Posterior cingulate gyrus (tissue), 11 donors: ENCODE measurements around the gene GRPEL2.

Source experiments
- DNase-seq, 10 donors: peaks; one replicate each; pipeline versions ENCODE4 v3.0.0 to v3.0.0-alpha.2; 2020 to 2021; ENCODE audit warnings: mixed read lengths in 3 of 10
- intact Hi-C: fragments of 100-400 bp; cut with DNase I; formaldehyde crosslinking; loops from one replicate; pipeline ENCODE4 v1.15.1; 2023

Gene GRPEL2

GRCh38 chr5:149353911-149354310 is 8.6 kb downstream of the GRPEL2 start:
- intact Hi-C loops, result no loop called here
- no peak for DNase-seq

- no peak for DNase-seq
- intact Hi-C loops, result no loop called here
These were observed 10.4 kb downstream of the GRPEL2 start for GRCh38 chr5:149355688-149356087.

- intact Hi-C loops, result no loop called here
- no peak for DNase-seq
These were observed 11.1 kb downstream of the GRPEL2 start for GRCh38 chr5:149356391-149356790.

- DNase-seq, result peak; percentile 91 to 100 (median 98)
- intact Hi-C loops, result no loop called here
These were observed 12.3 kb downstream of the GRPEL2 start, which contains the start of gene PCYOX1L for GRCh38 chr5:149357370-149358293. TSS of gene PCYOX1L (plus strand) at chr5:149358046. CDS start at chr5:149358069, 23 bp downstream.

GRCh38 chr5:149358294-149358651 is 13.0 kb downstream of the GRPEL2 start:
- DNase-seq, result peak in 8 of 10 donors; percentile 36 to 85 (median 48)
- intact Hi-C loops, result no loop called here

GRCh38 chr5:149358868-149359495 is 13.7 kb downstream of the GRPEL2 start:
- peak in 2 of 10 donors; percentile 14 to 23 for DNase-seq
- intact Hi-C loops, result no loop called here

- no peak for DNase-seq
- intact Hi-C loops, result no loop called here
These were observed 15.0 kb downstream of the GRPEL2 start for GRCh38 chr5:149360272-149360671.

GRCh38 chr5:149362541-149362940 is 17.2 kb downstream of the GRPEL2 start:
- no peak for DNase-seq
- intact Hi-C loops, result no loop called here

- intact Hi-C loops, result no loop called here
These were observed 18.1 kb downstream of the GRPEL2 start for GRCh38 chr5:149363358-149363757.

GRCh38 chr5:149363936-149364335 is 18.6 kb downstream of the GRPEL2 start:
- intact Hi-C loops, result no loop called here
- no peak for DNase-seq

More at GRCh38 chr5:149363358-149363757, 18.1 kb downstream of the GRPEL2 start:
- no peak for DNase-seq

- DNase-seq, result no peak
- intact Hi-C loops, result no loop called here
These were observed 19.4 kb downstream of the GRPEL2 start for GRCh38 chr5:149364719-149365118.

- DNase-seq, result no peak
- intact Hi-C loops, result no loop called here
These were observed 20.1 kb downstream of the GRPEL2 start for GRCh38 chr5:149365418-149365817.

GRCh38 chr5:149366169-149366729 is 20.9 kb downstream of the GRPEL2 start:
- no peak for DNase-seq
- intact Hi-C loops, result no loop called here

GRCh38 chr5:149367249-149367971 is 22.1 kb downstream of the GRPEL2 start:
- intact Hi-C loops, result no loop called here
- peak in 4 of 10 donors; percentile 39 to 60 (median 52) for DNase-seq

GRCh38 chr5:149367972-149368645 is 22.8 kb downstream of the GRPEL2 start:
- intact Hi-C loops, result no loop called here
- no peak for DNase-seq

- DNase-seq, result no peak
- intact Hi-C loops, result loop anchor here (2.0 kb wide), 1 partner anchor 54 kb away; no protein-coding TSS in a partner anchor
These were observed 25.6 kb downstream of the GRPEL2 start for GRCh38 chr5:149370878-149371277.

GRCh38 chr5:149371296-149371962 is 26.1 kb downstream of the GRPEL2 start:
- DNase-seq, result peak in 6 of 10 donors; percentile 46 to 92 (median 58)
- intact Hi-C loops, result loop anchor here (2.0 kb wide), 1 partner anchor 55 kb away; no protein-coding TSS in a partner anchor

GRCh38 chr5:149372076-149372795 is 26.9 kb downstream of the GRPEL2 start:
- intact Hi-C loops, result no loop called here
- no peak for DNase-seq

- intact Hi-C loops, result no loop called here
- DNase-seq, result no peak
These were observed 27.6 kb downstream of the GRPEL2 start for GRCh38 chr5:149372932-149373331.
